Fibroblast of lung (primary cell): ENCODE data around the gene ERF. TPM values are rescaled to one million over a fixed set of nuclear protein-coding genes. Genes with fewer than 3 reads are reported as not detected.

Experiments
- DNase-seq, 2 donors: peaks; one replicate each; pipeline versions ENCODE4 v3.0.0 to v3.0.0-alpha.2; 2010; ENCODE audit warnings: low read depth in 2 of 2
- H2AFZ ChIP-seq: 2 replicates; pipeline ENCODE4 v1.5.1; 2012; ENCODE audit warnings: low read length, control low read depth, inconsistent platforms
- H3K27ac ChIP-seq: 2 replicates; pipeline ENCODE4 v1.5.1; 2011; ENCODE audit warnings: low read length, control low read depth; ENCODE audit not compliant: insufficient read depth
- H3K27me3 ChIP-seq: 2 replicates; pipeline ENCODE4 v1.5.1; 2011; ENCODE audit warnings: mild to moderate bottlenecking, low read length; ENCODE audit not compliant: control insufficient read depth, insufficient read depth
- H3K36me3 ChIP-seq: 2 replicates; pipeline ENCODE4 v1.5.1; 2011; ENCODE audit warnings: low read length; ENCODE audit not compliant: control insufficient read depth, insufficient read depth
- H3K4me1 ChIP-seq: 2 replicates; pipeline ENCODE4 v1.5.1; 2011; ENCODE audit warnings: low read length; ENCODE audit not compliant: control insufficient read depth, insufficient read depth; ENCODE audit errors: extremely low read depth
- H3K4me2 ChIP-seq: 2 replicates; pipeline ENCODE4 v1.5.1; 2011; ENCODE audit warnings: low read length, control low read depth; ENCODE audit not compliant: insufficient read depth; ENCODE audit errors: extremely low read depth
- H3K4me3 ChIP-seq, 4 experiments: fragments of 200-600 bp in 1 of 4; sonication (generic) in 1 of 4; replicated peaks in 1 of 4; 2 replicates each; pipeline ENCODE4 v1.5.1; 2011 to 2016; ENCODE audit warnings: low read length in 4 of 4, low read depth in 3 of 4, mild to moderate bottlenecking in 3 of 4, control low read depth in 2 of 4, inconsistent platforms in 1 of 4, mixed read lengths in 1 of 4; ENCODE audit not compliant: insufficient read depth in 1 of 4; ENCODE audit errors: control extremely low read depth in 1 of 4
- H3K79me2 ChIP-seq: 2 replicates; pipeline ENCODE4 v1.5.1; 2012; ENCODE audit warnings: mild to moderate bottlenecking, low read length, inconsistent platforms; ENCODE audit not compliant: control insufficient read depth, insufficient read depth
- H3K9ac ChIP-seq: 2 replicates; pipeline ENCODE4 v1.5.1; 2011; ENCODE audit warnings: mild to moderate bottlenecking, low read length, control low read depth; ENCODE audit not compliant: insufficient read depth
- H3K9me3 ChIP-seq: 2 replicates; pipeline ENCODE4 v1.5.1; 2012; ENCODE audit warnings: low read depth, low read length; ENCODE audit not compliant: control insufficient read depth, insufficient read depth
- H4K20me1 ChIP-seq: 2 replicates; pipeline ENCODE4 v1.5.1; 2011; ENCODE audit warnings: low read length; ENCODE audit not compliant: control insufficient read depth, insufficient read depth; ENCODE audit errors: extremely low read depth
- EZH2 ChIP-seq: IDR thresholded peaks from 2 replicates; pipeline ENCODE4 v1.5.1; 2012; ENCODE audit warnings: low read length, control low read depth, mild to moderate bottlenecking; ENCODE audit errors: missing control alignments
- polyA plus RNA-seq, 2 donors: library from polyadenylated mRNA; depleted of rRNA in 1 of 2; stranded (reverse) in 1 of 2; unstranded in 1 of 2; fragments of >200 nt; gene quantifications; 2 replicates each; pipeline ENCODE4 v1.2.1, GENCODE V29; 2011 to 2012; ENCODE audit warnings: missing spikeins in 1 of 2
- total RNA-seq: library from RNA; depleted of rRNA; stranded (reverse); fragments of >200 nt; gene quantifications from 2 replicates; pipeline ENCODE4 v1.2.1, GENCODE V29; 2014
- TF ChIP-seq, protein P1 (sequence below), 2 donors: IDR thresholded peaks in 1 of 2; conservative IDR thresholded peaks in 1 of 2; 1 replicate in 1 of 2; 2 replicates in 1 of 2; pipeline ENCODE4 v1.5.1; 2011 to 2012; ENCODE audit warnings: low read length in 2 of 2, control low read depth in 1 of 2, inconsistent platforms in 1 of 2, low read depth in 1 of 2, mild to moderate bottlenecking in 1 of 2

Gene ERF
- total and polyA plus RNA-seq, 2 donors (not counting 1 experiment from before 2014, with no cell fraction given) = 13.2 to 36.3 TPM

GRCh38 chr19:42225718-42226292 is 29.1 kb downstream of the ERF start:
- no peak overlapping the region for H3K9ac ChIP-seq
- peaks cover 45% of the 10 kb centered on the region for H3K36me3 ChIP-seq
- H4K20me1 ChIP-seq = no peaks in the 10 kb centered on the region
- no peaks in the 10 kb centered on the region for H3K9me3 ChIP-seq
- no peak overlapping the region for H3K4me2 ChIP-seq
- no peaks in the 10 kb centered on the region for H3K4me1 ChIP-seq
- TF ChIP-seq, protein P1, sequence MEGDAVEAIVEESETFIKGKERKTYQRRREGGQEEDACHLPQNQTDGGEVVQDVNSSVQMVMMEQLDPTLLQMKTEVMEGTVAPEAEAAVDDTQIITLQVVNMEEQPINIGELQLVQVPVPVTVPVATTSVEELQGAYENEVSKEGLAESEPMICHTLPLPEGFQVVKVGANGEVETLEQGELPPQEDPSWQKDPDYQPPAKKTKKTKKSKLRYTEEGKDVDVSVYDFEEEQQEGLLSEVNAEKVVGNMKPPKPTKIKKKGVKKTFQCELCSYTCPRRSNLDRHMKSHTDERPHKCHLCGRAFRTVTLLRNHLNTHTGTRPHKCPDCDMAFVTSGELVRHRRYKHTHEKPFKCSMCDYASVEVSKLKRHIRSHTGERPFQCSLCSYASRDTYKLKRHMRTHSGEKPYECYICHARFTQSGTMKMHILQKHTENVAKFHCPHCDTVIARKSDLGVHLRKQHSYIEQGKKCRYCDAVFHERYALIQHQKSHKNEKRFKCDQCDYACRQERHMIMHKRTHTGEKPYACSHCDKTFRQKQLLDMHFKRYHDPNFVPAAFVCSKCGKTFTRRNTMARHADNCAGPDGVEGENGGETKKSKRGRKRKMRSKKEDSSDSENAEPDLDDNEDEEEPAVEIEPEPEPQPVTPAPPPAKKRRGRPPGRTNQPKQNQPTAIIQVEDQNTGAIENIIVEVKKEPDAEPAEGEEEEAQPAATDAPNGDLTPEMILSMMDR (conservative IDR thresholded peaks at IDR 0.05 in 1 of 2, IDR thresholded peaks at IDR 0.05 in 1 of 2; ENCODE audit: low read depth in 1 of 2, low read length in 2 of 2) = no peak
- no peak for TF ChIP-seq EZH2
- no peak for DNase-seq
- H3K79me2 ChIP-seq = peaks cover 46% of the 10 kb centered on the region
- H3K27ac ChIP-seq = no peak overlapping the region
- H2AFZ ChIP-seq = no peak overlapping the region
- H3K27me3 ChIP-seq = no peaks in the 10 kb centered on the region
- no peak overlapping the region for H3K4me3 ChIP-seq

GRCh38 chr19:42224940-42225717 is 29.8 kb downstream of the ERF start:
- Histone ChIP-seq H3K27ac (no peak overlapping the region), H3K79me2 (peaks cover 51% of the 10 kb centered on the region), H2AFZ (no peak overlapping the region), H3K9me3 (no peaks in the 10 kb centered on the region), H3K27me3 (no peaks in the 10 kb centered on the region), H3K9ac (no peak overlapping the region), H3K4me2 (no peak overlapping the region), H3K36me3 (peaks cover 41% of the 10 kb centered on the region), H3K4me1 (no peaks in the 10 kb centered on the region), H4K20me1 (no peaks in the 10 kb centered on the region), H3K4me3 (no peak overlapping the region)
- no peak for DNase-seq
- TF ChIP-seq, protein P1 (conservative IDR thresholded peaks at IDR 0.05 in 1 of 2, IDR thresholded peaks at IDR 0.05 in 1 of 2; ENCODE audit: low read depth in 1 of 2, low read length in 2 of 2) = no peak
- no peak for TF ChIP-seq EZH2

- TF ChIP-seq, protein P1 (conservative IDR thresholded peaks at IDR 0.05 in 1 of 2, IDR thresholded peaks at IDR 0.05 in 1 of 2; ENCODE audit: low read depth in 1 of 2, low read length in 2 of 2) = no peak
- no peak for TF ChIP-seq EZH2
- no peak for DNase-seq
- peak overlapping the region; percentile 89 for H3K27ac ChIP-seq
- H4K20me1 ChIP-seq = no peaks in the 10 kb centered on the region
- no peaks in the 10 kb centered on the region for H3K27me3 ChIP-seq
- H3K36me3 ChIP-seq = peaks cover 17% of the 10 kb centered on the region
- peaks cover 8% of the 10 kb centered on the region for H3K4me1 ChIP-seq
- peaks cover 58% of the 10 kb centered on the region for H3K79me2 ChIP-seq
- peak overlapping the region; percentile 77 for H3K4me2 ChIP-seq
- H3K9me3 ChIP-seq = no peaks in the 10 kb centered on the region
- peak overlapping the region; percentile 85 for H3K9ac ChIP-seq
- H2AFZ ChIP-seq = no peak overlapping the region
- peak overlapping the region; percentile 77 to 98 (median 87) for H3K4me3 ChIP-seq
Observed at GRCh38 chr19:42220751-42221097, 34.2 kb downstream of the ERF start.
